GM10847 (cell line): ENCODE results near the gene TTF2.

Experiments used
- POLR2A ChIP-seq: IDR thresholded peaks from 2 replicates; pipeline ENCODE4 v1.6.1; 2011; ENCODE audit not compliant: insufficient read length; ENCODE audit errors: extremely low read depth

TTF2 gene

DNA sequence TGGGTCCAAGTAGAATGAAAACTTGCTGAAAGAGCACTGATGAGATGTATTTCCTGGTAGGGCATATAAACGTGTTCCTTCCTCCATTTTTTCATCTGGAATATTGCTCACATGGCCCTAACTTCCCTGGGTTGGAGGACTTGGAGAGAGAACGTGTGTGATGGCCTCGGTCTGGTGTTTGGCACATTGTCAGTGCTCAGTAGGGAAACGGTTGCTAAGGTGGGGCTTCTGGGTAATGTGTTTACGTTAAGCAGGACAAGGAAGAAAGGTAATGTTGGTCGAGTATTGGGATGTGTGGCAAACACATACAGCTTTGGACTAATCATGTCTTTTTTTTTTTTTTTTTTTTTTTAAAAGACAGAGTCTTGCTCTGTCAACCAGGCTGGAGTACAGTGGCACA, 6.2 kb downstream of the TTF2 start:
- no peak for TF ChIP-seq POLR2A

DNA sequence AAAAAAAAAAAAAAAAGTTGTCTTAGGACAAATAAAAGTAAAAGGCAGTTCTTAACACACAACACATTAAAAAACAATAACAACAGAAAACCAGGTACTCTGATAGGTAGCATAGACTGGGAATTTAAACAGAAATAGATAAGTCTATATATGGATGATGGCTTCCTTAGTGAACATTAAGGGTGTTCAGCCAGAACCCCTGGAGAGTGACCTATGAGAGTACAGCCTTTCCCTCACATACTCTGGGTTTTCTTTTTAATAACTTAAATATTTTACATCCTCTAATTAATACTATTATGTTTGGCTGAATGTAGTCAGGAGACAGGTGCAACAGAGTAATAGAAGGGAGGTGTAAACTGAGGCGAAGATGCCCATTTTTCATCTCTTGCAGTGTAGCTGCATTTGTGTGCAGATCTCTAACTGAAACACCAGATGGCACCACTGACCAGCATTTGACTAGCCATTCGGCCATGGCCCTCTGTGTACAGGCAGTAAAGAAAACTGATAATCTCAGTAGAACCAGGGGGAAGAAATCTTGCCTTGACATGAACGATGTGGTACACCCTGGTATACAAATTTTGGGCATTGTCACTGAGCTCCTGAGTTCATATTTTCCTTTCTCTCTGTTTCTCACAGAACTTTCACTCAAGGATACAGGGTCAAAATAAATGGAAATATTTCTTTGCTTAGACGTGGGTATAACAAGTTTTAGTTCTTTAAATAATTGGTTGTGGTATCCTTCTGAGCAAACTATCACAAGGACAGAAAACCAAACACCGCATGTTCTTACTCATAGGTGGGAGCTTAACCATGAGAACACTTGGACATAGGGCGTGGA, 7.6 kb downstream of the TTF2 start:
- no peak for TF ChIP-seq POLR2A

DNA sequence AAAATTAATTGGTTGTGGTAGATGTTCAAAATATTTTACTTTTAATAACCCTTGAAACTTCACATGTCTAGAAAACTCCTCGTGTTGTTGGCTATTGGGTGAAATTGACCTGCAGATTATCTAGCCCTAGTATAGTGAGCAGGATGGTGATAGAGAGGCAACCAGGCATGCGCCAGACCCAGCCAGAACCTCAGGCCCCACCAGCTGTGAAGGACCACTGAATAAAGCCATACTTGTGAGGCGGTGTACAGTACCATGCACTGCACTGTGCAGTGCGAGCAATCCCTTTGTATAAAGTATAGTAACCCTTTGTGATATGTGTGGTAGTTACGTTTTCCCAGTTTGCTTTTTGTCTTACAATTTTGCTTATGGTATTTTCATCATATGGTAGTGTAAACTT, 8.5 kb downstream of the TTF2 start:
- no peak for TF ChIP-seq POLR2A

DNA sequence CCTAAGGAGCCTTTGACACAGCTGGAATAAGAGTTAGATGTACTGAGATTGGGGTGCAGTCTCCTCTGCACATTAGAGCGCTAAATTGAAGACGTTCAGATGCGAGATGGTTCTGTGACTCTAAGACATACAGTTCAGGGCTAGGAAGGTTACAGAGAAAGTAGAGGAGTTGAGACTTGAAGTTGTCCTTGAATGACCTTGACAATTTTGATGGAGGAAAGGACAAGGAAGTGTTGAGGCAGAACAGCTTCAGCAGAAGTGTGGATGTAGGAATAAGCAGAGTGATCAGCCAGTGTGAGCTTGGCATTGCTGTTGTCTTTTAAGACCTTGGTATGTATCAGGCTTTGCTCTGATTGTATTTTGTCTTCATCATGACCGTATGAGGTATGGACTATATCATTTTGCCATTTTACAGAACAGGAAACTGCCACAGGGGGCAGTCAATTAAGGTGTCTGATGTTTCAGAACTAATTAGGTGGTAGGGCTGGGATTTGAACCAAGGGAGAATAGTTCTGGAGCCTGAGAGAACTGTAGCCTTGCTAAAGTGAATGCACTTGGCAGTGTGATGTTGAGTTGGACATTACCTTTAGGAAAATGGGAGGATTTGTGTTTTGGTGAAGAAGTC, 9.2 kb downstream of the TTF2 start:
- no peak for TF ChIP-seq POLR2A

DNA sequence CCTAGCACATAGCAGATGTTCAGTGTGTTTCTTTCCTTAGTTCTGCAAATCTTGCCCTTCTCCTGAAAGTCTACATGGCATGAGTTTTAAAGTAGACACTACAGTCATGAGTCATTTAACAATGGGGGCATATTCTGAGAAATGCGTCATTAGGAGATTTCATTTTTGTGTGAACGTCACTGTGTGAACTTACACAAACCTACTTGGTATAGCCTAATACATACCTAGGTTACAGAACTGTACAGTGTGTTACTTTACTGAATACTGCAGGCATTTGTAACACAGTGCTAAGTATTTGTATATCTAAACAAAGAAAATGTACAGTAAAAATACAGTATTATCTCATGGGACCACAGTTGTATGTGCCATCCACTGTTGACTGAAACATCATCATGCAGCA, 10.0 kb downstream of the TTF2 start:
- TF ChIP-seq POLR2A, result no peak

DNA sequence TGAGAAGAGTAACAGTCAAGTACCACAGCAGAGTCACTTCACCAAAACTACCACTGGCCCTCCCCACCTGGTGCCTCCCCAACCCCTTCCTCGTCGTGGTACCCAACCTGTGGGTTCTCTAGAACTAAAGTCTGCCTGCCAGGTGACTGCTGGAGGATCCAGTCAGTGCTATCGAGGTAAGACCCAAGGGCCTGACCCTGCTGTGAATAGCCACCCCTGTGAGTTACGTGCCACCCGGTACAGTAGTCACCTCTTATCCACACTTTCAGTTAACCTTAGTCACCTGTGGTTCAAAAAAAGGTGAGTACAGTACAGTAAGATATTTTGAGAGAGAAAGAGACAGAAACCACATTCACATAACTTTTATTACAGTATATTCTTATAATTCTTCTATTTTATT, 16.5 kb downstream of the TTF2 start:
- TF ChIP-seq POLR2A, result no peak

DNA sequence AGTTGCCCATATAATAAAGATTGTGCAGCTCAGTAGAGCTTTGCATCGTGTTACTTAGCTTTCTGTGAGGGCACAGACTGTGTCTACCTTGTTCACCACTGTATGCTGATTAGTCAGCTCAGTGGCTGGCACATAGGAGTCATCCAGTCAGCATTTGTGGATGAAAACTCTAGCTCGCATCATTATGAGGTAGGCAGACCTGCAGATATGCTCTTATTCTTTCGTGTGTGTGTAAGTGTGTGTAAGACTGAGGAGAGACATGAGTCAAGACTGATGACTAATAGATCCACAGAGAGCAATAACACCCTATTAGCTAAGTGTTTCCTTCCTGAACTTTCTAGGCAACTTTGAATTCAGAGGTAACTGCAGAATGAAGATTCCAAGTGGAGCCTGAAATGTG, 17.1 kb downstream of the TTF2 start:
- TF ChIP-seq POLR2A, result no peak

DNA sequence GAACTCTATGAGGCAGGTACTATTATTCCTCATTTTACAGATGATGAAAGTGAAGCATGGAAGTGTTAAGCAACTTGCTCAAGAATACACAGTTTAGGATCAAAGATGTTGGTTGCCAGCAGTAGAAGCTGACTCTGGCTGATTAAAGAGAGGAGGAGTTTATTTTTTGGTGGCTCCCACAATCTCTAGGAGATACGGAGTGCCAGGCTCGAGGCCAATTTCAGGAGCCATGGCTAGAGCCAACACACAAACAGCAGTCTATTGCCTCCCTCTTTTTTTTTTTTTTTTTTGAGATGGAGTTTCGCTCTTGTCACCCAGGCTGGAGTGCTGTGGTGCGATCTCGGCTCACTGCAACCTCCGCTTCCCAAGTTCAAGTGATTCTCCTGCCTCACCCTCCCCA, 19.6 kb downstream of the TTF2 start:
- no peak for TF ChIP-seq POLR2A

DNA sequence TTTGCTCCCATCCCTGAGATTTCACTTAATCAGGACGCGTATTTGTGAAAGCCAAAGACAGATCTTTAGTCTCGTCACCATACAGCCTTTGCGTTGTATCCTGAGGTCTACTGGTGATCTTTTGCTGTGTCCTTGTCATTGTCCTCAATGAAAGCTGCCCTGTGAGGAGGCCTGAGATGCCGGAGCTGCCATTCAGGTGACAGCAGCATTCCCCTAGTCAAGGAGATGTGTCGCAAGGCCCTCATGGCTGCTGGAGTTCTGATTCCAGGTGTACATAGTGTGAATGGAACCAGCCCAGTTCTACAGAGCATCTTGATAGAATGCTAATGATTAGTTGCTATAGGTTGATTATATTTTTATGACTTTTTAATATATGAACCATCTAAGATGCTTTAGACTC, 24.1 kb downstream of the TTF2 start:
- TF ChIP-seq POLR2A, result no peak

DNA sequence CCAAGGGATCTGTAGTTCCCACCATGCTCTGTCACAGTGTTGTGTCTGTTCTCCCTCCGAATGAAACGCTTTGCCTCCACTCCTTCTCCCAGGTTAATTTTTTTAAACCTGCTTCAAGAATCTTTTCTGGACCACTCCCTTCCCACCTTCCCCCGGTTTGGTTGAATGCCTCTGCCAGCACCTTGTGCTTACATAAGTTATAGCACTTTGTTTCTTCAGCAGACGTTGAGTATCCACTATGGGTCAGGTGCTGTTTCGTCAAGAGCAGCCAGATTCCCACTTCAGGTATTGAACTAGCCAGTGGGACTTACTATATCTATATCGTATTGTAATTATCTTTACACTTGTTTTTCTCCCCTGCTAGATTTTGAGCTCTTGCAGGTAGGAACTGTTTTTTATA, 27.6 kb downstream of the TTF2 start:
- TF ChIP-seq POLR2A, result no peak

DNA sequence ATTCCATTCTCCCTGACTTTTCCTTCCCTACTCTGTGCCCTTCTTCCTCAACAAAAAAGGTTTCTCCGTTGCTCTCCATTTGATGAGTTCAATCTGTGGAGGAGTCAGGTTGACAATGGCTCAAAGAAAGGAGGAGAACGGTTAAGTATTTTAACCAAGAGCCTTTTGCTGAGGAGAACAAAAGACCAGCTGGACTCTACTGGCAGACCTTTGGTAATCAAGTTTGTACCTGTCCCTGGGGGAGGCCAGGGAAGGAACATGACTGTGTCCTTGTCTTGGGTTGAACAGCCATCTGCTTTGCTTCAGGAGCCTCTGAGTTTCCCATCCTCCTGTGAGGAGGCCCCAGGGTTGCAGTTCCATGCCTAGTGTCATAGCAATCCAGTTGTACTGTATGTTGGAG, 29.9 kb downstream of the TTF2 start:
- TF ChIP-seq POLR2A, result no peak

DNA sequence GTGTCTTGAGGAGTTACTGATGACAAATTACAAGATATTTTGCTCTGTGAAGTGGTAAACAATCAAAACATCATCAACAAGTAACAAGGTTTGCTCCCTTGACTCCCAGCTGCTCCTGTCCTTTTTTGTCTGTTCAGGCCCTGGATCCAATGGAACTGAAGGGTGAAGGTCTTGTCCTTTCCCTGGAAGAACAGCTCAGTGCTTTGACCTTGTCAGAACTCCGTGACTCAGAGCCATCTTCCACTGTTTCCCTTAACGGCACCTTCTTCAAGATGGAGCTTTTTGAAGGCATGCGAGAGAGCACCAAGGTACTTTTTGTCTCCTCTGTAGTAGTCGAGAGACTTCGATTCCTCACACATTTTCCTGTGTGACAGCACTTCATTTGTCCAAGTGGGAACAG, 32.5 kb downstream of the TTF2 start:
- TF ChIP-seq POLR2A, result no peak

DNA sequence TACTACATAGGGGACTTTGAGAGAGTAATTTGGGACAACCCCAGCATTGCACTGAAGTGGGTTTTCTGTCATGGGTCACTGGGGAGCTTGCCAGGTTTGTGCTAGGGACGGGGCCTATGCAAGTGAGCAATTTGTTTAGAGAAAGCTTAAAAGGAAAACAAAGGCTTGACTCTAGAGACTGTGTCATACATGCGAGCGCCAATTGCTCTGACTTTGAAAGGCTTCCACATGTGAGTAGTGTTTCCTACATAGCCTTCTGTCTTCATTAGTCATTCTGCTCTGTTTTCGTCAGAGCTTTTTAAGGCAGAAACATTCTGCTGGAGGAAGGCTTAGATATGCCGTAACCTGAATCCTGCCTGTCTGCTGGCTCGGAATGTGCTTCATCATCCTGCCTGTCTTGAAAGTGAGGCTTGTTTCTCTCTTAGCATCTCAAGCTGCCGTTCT, 33.0 kb downstream of the TTF2 start:
- TF ChIP-seq POLR2A, result no peak

DNA sequence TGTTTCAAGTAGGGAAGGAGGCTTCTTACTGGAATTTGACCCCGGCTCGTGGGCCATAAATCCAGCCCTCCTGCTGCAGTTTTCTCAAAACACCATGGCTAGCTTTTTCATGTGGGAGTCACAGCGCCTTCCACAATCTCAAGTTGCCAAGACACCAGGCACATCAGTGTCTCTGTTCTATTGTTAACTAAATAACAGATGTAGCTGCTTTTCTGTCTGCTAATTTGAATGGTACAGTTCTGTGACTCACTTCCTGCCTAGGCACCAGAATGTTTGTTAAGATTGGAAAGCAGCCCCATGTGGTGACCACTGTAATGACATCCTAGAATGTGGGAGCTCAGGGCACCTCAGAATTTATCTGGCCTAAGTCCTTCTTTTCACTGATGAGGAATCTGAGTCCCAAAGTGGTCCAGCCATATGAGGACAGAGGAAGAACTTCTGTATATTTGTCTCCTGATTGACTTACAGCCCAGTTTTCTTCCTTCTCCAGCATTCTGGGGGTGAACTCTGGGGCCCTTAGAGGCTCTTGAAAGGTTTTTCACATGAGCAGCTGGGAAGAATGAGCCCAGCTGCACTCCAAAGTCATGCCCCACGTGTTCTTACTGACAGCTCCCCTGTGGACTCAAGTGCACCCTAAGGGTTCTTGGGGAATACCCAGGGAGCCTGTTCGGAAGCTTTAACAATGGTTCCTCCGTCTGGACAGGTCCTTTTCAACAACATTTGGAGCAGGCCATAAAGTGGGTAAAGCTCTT, 33.9 kb downstream of the TTF2 start:
- TF ChIP-seq POLR2A, result no peak

DNA sequence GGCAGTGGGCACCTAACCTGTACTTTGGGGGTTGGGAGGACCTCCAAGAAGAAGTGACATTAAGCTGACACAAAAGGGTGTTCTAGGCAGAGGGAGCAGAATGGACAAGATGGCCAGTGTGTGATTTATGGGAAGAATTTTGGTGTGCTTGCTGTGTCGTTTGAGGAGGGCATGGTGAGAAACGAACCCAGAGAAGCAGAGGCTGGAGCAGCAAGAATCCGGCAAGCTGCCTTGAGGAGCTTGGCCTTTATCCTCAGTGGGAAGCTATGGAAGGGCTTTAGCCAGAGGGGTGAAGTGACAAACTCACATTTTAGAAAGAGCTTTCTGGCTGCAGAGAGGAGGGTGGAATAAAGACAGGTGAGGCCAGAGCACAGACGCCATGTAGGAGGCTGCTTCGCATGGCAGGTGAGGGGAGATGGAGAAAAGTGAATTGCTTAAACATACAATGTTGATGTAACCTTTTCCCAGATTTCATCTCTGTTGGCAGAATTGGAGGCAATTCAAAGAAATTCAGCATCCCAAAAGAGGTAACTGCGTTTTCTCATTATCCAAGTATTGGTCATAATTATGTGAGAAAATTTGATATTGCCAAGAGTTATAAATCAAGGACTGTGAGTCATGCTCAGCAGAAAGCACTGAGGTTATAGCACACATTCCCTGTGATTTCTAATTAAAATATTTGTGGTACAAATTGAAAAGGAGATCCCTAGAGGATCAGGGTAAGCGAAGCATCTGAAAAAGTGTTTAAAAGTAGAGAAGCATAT, 34.9 kb downstream of the TTF2 start:
- TF ChIP-seq POLR2A, result no peak
